HCT116 (cell line): ENCODE results near the gene CCDC198. TPM values are rescaled to one million over a fixed set of nuclear protein-coding genes. Genes with fewer than 3 reads are reported as not detected.

Experiments used
- ATAC-seq: fragments of 200-7000 bp; cut with Tn5 transposase; 2 replicates; pipeline ENCODE4 v1.9.1; 2020; ENCODE audit warnings: mild to moderate bottlenecking, moderate library complexity
- BruUV-seq: library from RNA; stranded (reverse); fragments of 400-500 nt; replicated peaks from 2 replicates; lab custom pipeline; 2021; lab: Mats Ljungman, UMichigan
- CTCF ChIA-PET: fragments of 300-600 bp; sonication (Branson Sonifier 250); formaldehyde crosslinking; loops from one replicate; lab custom pipeline; 2021; ENCODE audit warnings: antibody characterized with exemption; lab: Charles Lee
- POLR2A ChIA-PET: fragments of 300-600, 350-600 bp; sonication (Branson Sonifier 250); formaldehyde crosslinking; loops from one replicate; lab custom pipeline; 2021; ENCODE audit warnings: antibody characterized with exemption; lab: Charles Lee
- RAD21 ChIA-PET, 2 experiments: fragments of 300-600 bp; sonication (Branson Sonifier 250); formaldehyde crosslinking; loops; one replicate each; lab custom pipeline; 2023; ENCODE audit warnings: low total read pairs in 2 of 2; ENCODE audit not compliant: uncharacterized antibody in 2 of 2, unreplicated experiment in 2 of 2, low non-redundant PET in 1 of 2; lab: Charles Lee
- DNase-seq: peaks from one replicate; pipeline ENCODE4 v3.0.0-alpha.2; 2010; ENCODE audit warnings: low read depth, low spot score
- H2AFZ ChIP-seq: fragments of 200-600 bp; shearing (Covaris generic), sonication (generic); 2 replicates; pipeline ENCODE4 v1.6.1; 2017; ENCODE audit warnings: low read depth, mixed run types, mixed read lengths, antibody characterized with exemption, low read length; ENCODE audit not compliant: poor library complexity, severe bottlenecking
- H3K27ac ChIP-seq: 2 replicates; pipeline ENCODE4 v1.5.1; 2012; ENCODE audit warnings: low read depth, low read length
- H3K27me3 ChIP-seq: fragments of 200-600 bp; sonication (generic); 2 replicates; pipeline ENCODE4 v1.6.1; 2016; ENCODE audit warnings: mixed run types, low read length, mixed read lengths; ENCODE audit not compliant: insufficient read depth
- H3K36me3 ChIP-seq, 2 experiments: fragments of 200-500 bp in 1 of 2; fragments of 200-600 bp in 1 of 2; sonication (Bioruptor generic) in 1 of 2; sonication (generic) in 1 of 2; 2 replicates each; pipeline versions ENCODE4 v1.5.1 to v1.6.1; 2014 to 2016; ENCODE audit warnings: low read length in 2 of 2, inconsistent platforms in 1 of 2, mixed read lengths in 1 of 2, mixed run types in 1 of 2; ENCODE audit not compliant: insufficient read depth in 2 of 2, control insufficient read depth in 1 of 2
- H3K4me1 ChIP-seq, 2 experiments: fragments of 200-600 bp in 1 of 2; sonication (generic) in 1 of 2; 2 replicates each; pipeline versions ENCODE4 v1.5.1 to v1.6.1; 2012 to 2017; ENCODE audit warnings: low read length in 2 of 2, inconsistent platforms in 1 of 2, mild to moderate bottlenecking in 1 of 2, mixed read lengths in 1 of 2, mixed run types in 1 of 2, moderate library complexity in 1 of 2; ENCODE audit not compliant: insufficient read depth in 2 of 2, control insufficient read depth in 1 of 2
- H3K4me2 ChIP-seq: fragments of 200-600 bp; sonication (generic); 2 replicates; pipeline ENCODE4 v1.6.1; 2017; ENCODE audit warnings: mixed run types, low read length, mixed read lengths
- H3K4me3 ChIP-seq, 2 experiments: fragments of 200-600 bp in 1 of 2; sonication (generic) in 1 of 2; replicated peaks in 1 of 2; 2 replicates each; pipeline ENCODE4 v1.5.1; 2011 to 2016; ENCODE audit warnings: low read length in 2 of 2, control low read depth in 1 of 2, low read depth in 1 of 2, mild to moderate bottlenecking in 1 of 2, mixed read lengths in 1 of 2, mixed run types in 1 of 2
- H3K79me2 ChIP-seq: fragments of 200-600 bp; sonication (generic); 2 replicates; pipeline ENCODE4 v1.6.1; 2017; ENCODE audit warnings: mild to moderate bottlenecking, mixed run types, low read length, moderate library complexity, mixed read lengths; ENCODE audit not compliant: insufficient read depth
- H3K9ac ChIP-seq: fragments of 200-600 bp; sonication (generic); 2 replicates; pipeline ENCODE4 v1.6.1; 2016; ENCODE audit warnings: low read length, mixed read lengths
- H3K9me2 ChIP-seq: fragments of 200-600 bp; sonication (generic), shearing (Covaris generic); 2 replicates; pipeline ENCODE4 v1.6.1; 2017; ENCODE audit warnings: mixed run types, mild to moderate bottlenecking, moderate library complexity; ENCODE audit not compliant: insufficient read depth
- H3K9me3 ChIP-seq, 2 experiments: fragments of 200-500 bp in 1 of 2; fragments of 200-600 bp in 1 of 2; sonication (Bioruptor generic) in 1 of 2; sonication (generic) in 1 of 2; 2 replicates each; pipeline ENCODE4 v1.6.1; 2014 to 2017; ENCODE audit warnings: low read length in 2 of 2, mixed read lengths in 2 of 2, inconsistent platforms in 1 of 2, low read depth in 1 of 2, mild to moderate bottlenecking in 1 of 2, mixed run types in 1 of 2, moderate library complexity in 1 of 2; ENCODE audit not compliant: control insufficient read depth in 1 of 2, insufficient read depth in 1 of 2
- H4K20me1 ChIP-seq: fragments of 200-600 bp; sonication (generic), shearing (Covaris generic); 2 replicates; pipeline ENCODE4 v1.6.1; 2017; ENCODE audit warnings: mixed run types, mild to moderate bottlenecking, moderate library complexity; ENCODE audit not compliant: insufficient read depth
- ATF3 ChIP-seq: IDR thresholded peaks from 2 replicates; pipeline ENCODE4 v1.6.1; 2012
- EGR1 ChIP-seq: IDR thresholded peaks from 2 replicates; pipeline ENCODE4 v1.6.1; 2012; ENCODE audit warnings: low read depth
- ELF1 ChIP-seq: IDR thresholded peaks from 2 replicates; pipeline ENCODE4 v1.6.1; 2012; ENCODE audit warnings: low read depth, borderline replicate concordance
- EZH2 ChIP-seq: fragments of 200-600 bp; sonication (generic); IDR thresholded peaks from 2 replicates; pipeline ENCODE4 v1.6.1; 2017; ENCODE audit warnings: antibody characterized with exemption, mixed run types
- EZH2phosphoT487 ChIP-seq: fragments of 200-600 bp; IDR thresholded peaks from 2 replicates; pipeline ENCODE4 v1.6.1; 2018; ENCODE audit warnings: antibody characterized with exemption, borderline replicate concordance
- FOSL1 ChIP-seq: IDR thresholded peaks from 2 replicates; pipeline ENCODE4 v1.6.1; 2012; ENCODE audit warnings: low read depth
- POLR2AphosphoS5 ChIP-seq: IDR thresholded peaks from 2 replicates; pipeline ENCODE4 v1.6.1; 2011; ENCODE audit warnings: mild to moderate bottlenecking, low read depth, low read length, moderate library complexity
- RAD21 ChIP-seq: IDR thresholded peaks from 2 replicates; pipeline ENCODE4 v1.6.1; 2012; ENCODE audit warnings: low read depth, mild to moderate bottlenecking
- REST ChIP-seq: IDR thresholded peaks from 2 replicates; pipeline ENCODE4 v1.6.1; 2012; ENCODE audit warnings: low read depth
- SP1 ChIP-seq: IDR thresholded peaks from 2 replicates; pipeline ENCODE4 v1.6.1; 2012; ENCODE audit warnings: low read depth
- ZFX ChIP-seq: fragments of 450-650 bp; IDR thresholded peaks from 2 replicates; pipeline ENCODE4 v1.6.1; 2017
- ZNF274 ChIP-seq: fragments of 200-500 bp; sonication (Bioruptor generic); IDR thresholded peaks from 2 replicates; pipeline ENCODE4 v1.6.1; 2014; ENCODE audit warnings: mild to moderate bottlenecking, low read depth, low read length, inconsistent platforms
- intact Hi-C: fragments of 100-400 bp; cut with micrococcal nuclease; formaldehyde crosslinking; loops from 2 replicates; pipeline ENCODE4 v1.10.0; 2022
- total RNA-seq: library from RNA; stranded (reverse); gene quantifications from one replicate; pipeline ENCODE4 v1.2.1, GENCODE V29; 2021; ENCODE audit not compliant: unreplicated experiment

The CCDC198 gene
- total RNA-seq, 1 experiment from 2014 or later = not detected

GRCh38 chr14:57492859-57493258 is 798 bp downstream of the CCDC198 start:
- Histone ChIP-seq H3K9me2 (no peaks in the 10 kb centered on the region), H4K20me1 (no peaks in the 10 kb centered on the region), H3K9me3 (no peaks in the 10 kb centered on the region)
- CTCF ChIA-PET = no interaction called here
- TF ChIP-seq RAD21 (no peak), ZFX (no peak), EZH2 (no peak), FOSL1 (0 out of 2 replicates have a peak, but pooled peaks have one; percentile 22), EZH2phosphoT487 (no peak), ATF3 (no peak), SP1 (no peak), EGR1 (no peak), ZNF274 (no peak)
- TF ChIP-seq, all 23 proteins: peak for 1
- no peak for DNase-seq
- peak; percentile 47; the same call in 1 of the 2 replicates for ATAC-seq
- no TSS peak for BruUV-seq
- H3K9ac ChIP-seq = no peak overlapping the region
- ChIA-PET RAD21 (no interaction called here), POLR2A (no interaction called here)
- no peak overlapping the region for H3K4me3 ChIP-seq
- H3K36me3 ChIP-seq = no peaks in the 10 kb centered on the region
- no peak overlapping the region for H2AFZ ChIP-seq
- 0 out of 4 replicates have a peak, but pooled peaks cover 0 to 3% of the 10 kb centered on the region in 2 experiments for H3K4me1 ChIP-seq
- intact Hi-C loops = no loop called here
- H3K79me2 ChIP-seq = no peaks in the 10 kb centered on the region
- H3K27me3 ChIP-seq = peaks cover 65% of the 10 kb centered on the region
- no peak overlapping the region; the same call in 1 of the 2 replicates for H3K4me2 ChIP-seq
- H3K27ac ChIP-seq = no peak overlapping the region

- BruUV-seq = no TSS peak
- H3K9ac ChIP-seq = no peak overlapping the region
- H2AFZ ChIP-seq = no peak overlapping the region
- ChIA-PET CTCF (no interaction called here), POLR2A (no interaction called here), RAD21 (no interaction called here)
- TF ChIP-seq REST (no peak), ZFX (no peak), EZH2 (no peak), POLR2AphosphoS5 (no peak), EGR1 (no peak), ELF1 (no peak)
- H3K79me2 ChIP-seq = no peaks in the 10 kb centered on the region
- 0 out of 4 replicates have a peak, but pooled peaks cover 0 to 3% of the 10 kb centered on the region in 2 experiments for H3K4me1 ChIP-seq
- H3K4me3 ChIP-seq = no peak overlapping the region
- no peak overlapping the region for H3K27ac ChIP-seq
- H3K9me2 ChIP-seq = no peaks in the 10 kb centered on the region
- no peaks in the 10 kb centered on the region for H3K36me3 ChIP-seq
- intact Hi-C loops = no loop called here
- no peak overlapping the region for H3K4me2 ChIP-seq
- peaks cover 65% of the 10 kb centered on the region for H3K27me3 ChIP-seq
- ATAC-seq = no peak
- H3K9me3 ChIP-seq = no peaks in the 10 kb centered on the region
- no peak for DNase-seq
- H4K20me1 ChIP-seq = no peaks in the 10 kb centered on the region
Measured at GRCh38 chr14:57491640-57492039, 2.0 kb downstream of the CCDC198 start.
